Fibroblast of villous mesenchyme (primary cell): ENCODE measurements around the gene SMARCD3. TPM values are rescaled to one million over a fixed set of nuclear protein-coding genes. Genes with fewer than 3 reads are reported as not detected.

Experiments
- DNase-seq: peaks from one replicate; pipeline ENCODE4 v3.0.0-alpha.2; 2010; ENCODE audit warnings: low read depth
- H3K4me3 ChIP-seq: 2 replicates; pipeline ENCODE4 v1.5.1; 2011; ENCODE audit warnings: low read depth, mild to moderate bottlenecking, low read length
- total RNA-seq: library from RNA; depleted of rRNA; stranded (reverse); fragments of >200 nt; gene quantifications from 2 replicates; pipeline ENCODE4 v1.2.3, GENCODE V29; 2012
- TF ChIP-seq, protein P1 (sequence below): IDR thresholded peaks from 2 replicates; pipeline ENCODE4 v1.5.1; 2012; ENCODE audit warnings: low read depth, mild to moderate bottlenecking, low read length; ENCODE audit not compliant: insufficient read depth

Gene SMARCD3
- total RNA-seq, 1 donor = 32.0 TPM

DNA sequence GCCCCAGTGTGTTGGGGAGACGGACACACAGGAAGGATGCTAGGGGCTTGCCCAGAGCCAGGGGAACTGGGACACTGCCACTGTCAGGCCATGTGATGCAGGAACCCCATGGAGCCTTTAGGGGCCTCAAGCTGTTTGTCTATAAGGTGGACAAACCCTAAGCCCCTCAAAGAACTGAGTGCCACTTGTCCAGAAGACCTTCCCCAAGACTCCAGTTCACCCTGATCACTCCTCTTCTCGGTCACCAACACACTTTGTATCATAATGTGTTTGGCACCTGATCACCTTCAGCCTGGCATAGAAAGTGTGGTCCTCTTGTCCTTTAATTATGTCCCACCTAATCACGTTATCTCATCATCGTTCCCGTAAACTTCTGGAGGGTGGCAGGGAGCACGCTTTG is 38.9 kb downstream of the SMARCD3 start:
- H3K4me3 ChIP-seq = no peak overlapping the region
- DNase-seq = no peak
- TF ChIP-seq, protein P1, sequence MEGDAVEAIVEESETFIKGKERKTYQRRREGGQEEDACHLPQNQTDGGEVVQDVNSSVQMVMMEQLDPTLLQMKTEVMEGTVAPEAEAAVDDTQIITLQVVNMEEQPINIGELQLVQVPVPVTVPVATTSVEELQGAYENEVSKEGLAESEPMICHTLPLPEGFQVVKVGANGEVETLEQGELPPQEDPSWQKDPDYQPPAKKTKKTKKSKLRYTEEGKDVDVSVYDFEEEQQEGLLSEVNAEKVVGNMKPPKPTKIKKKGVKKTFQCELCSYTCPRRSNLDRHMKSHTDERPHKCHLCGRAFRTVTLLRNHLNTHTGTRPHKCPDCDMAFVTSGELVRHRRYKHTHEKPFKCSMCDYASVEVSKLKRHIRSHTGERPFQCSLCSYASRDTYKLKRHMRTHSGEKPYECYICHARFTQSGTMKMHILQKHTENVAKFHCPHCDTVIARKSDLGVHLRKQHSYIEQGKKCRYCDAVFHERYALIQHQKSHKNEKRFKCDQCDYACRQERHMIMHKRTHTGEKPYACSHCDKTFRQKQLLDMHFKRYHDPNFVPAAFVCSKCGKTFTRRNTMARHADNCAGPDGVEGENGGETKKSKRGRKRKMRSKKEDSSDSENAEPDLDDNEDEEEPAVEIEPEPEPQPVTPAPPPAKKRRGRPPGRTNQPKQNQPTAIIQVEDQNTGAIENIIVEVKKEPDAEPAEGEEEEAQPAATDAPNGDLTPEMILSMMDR = no peak

- no peak overlapping the region for H3K4me3 ChIP-seq
- no peak for DNase-seq
- TF ChIP-seq, protein P1 = no peak
Observed at GRCh38 chr7:151208253-151208862, 40.1 kb downstream of the SMARCD3 start.

DNA sequence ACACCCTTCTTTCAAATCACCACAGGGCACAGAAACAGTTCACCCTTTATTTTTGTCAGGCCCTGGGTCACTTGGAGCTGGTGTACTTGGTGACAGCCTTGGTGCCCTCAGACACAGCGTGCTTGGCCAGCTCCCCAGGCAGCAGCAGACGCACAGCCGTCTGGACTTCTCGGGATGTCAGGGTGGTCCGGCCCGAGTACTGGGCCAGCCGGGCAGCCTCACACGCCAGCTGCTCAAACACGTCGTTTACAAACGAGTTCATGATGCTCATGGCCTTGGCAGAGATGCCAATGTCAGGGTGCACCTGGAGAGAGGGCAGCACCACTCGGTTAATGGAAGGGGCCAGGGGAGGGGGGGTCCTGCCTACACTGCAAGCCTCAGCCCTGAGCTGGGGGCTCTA is 40.7 kb downstream of the SMARCD3 start:
- no peak overlapping the region for H3K4me3 ChIP-seq
- DNase-seq = no peak
- TF ChIP-seq, protein P1 = no peak

GRCh38 chr7:151207315-151207714 is 41.2 kb downstream of the SMARCD3 start:
- no peak overlapping the region for H3K4me3 ChIP-seq
- TF ChIP-seq, protein P1 = no peak
- DNase-seq = no peak

DNA sequence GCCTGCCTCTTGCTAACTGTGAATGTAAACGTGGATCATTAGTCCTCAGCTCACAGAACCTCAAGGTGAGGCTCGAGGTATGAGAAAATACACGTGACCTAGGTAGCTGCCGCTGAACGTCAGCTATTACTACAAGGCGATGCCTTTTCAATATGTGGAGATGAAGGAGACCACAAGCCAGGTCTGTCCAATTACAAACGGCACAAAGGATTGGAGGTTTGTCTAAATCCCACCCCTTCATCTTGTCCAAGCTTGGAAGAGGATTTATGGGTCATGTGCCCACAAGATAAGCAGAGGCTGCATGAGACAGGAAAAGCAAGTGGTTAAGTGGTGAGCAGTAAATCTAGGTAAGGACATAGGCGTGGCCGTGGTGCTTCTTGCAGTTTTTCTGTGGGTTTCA is 41.6 kb downstream of the SMARCD3 start:
- DNase-seq = peak; percentile 51
- no peak overlapping the region for H3K4me3 ChIP-seq
- TF ChIP-seq, protein P1 = no peak

DNA sequence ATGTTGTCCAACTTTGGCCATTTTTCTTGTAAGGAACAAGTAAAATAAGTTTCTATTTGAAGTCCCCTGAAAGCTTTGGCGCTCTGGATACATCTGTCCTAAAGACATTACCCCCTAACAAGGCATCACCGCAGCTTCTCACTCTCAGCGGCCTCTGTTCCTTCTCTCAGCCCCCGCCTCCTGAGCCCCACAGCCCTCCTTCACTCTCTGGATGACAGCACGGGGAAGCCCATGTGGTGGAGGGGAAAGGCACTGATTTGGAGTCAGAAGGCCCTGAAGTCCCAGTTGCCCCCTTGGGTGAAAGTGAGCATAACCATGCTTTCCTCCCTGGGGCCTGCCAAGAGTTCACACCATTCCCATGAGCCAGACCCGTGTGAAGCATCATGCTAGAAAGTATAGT is 42.8 kb downstream of the SMARCD3 start:
- no peak for DNase-seq
- TF ChIP-seq, protein P1 = no peak
- H3K4me3 ChIP-seq = no peak overlapping the region
